GM12878 (cell line): Measurements from ENCODE around the gene LCMT1.

Experiments
- CHD2 ChIP-seq: IDR thresholded peaks from 2 replicates; pipeline ENCODE4 v1.6.1; 2011; ENCODE audit warnings: low read depth, low read length, improper control_type of control experiment, borderline replicate concordance
- CHD4 ChIP-seq: fragments of 200-600 bp; sonication (generic); IDR thresholded peaks from 2 replicates; pipeline ENCODE4 v1.6.1; 2016; ENCODE audit warnings: mild to moderate bottlenecking
- EGR1 ChIP-seq, 2 experiments: IDR thresholded peaks; 1 replicate in 1 of 2; 2 replicates in 1 of 2; pipeline ENCODE4 v1.6.1; 2011 to 2012; ENCODE audit warnings: low read depth in 2 of 2, low read length in 2 of 2, borderline replicate concordance in 1 of 2, mild to moderate bottlenecking in 1 of 2, moderate library complexity in 1 of 2
- FOS ChIP-seq: IDR thresholded peaks from 3 replicates; pipeline ENCODE4 v1.6.1; 2011; ENCODE audit warnings: borderline replicate concordance; ENCODE audit not compliant: insufficient read length; ENCODE audit errors: extremely low read depth
- HDAC2 ChIP-seq: fragments of 200-600 bp; sonication (generic); IDR thresholded peaks from 2 replicates; pipeline ENCODE4 v1.6.1; 2017
- HDAC6 ChIP-seq: fragments of 200-600 bp; sonication (generic); IDR thresholded peaks from one replicate; pipeline ENCODE4 v1.8.0; 2017; ENCODE audit warnings: antibody characterized with exemption; ENCODE audit not compliant: unreplicated experiment
- MXI1 ChIP-seq: fragments of 150-350 bp; IDR thresholded peaks from 2 replicates; pipeline ENCODE4 v1.6.1; 2011; ENCODE audit warnings: low read depth, mild to moderate bottlenecking, inconsistent platforms, low read length, improper control_type of control experiment
- RAD21 ChIP-seq: IDR thresholded peaks from 2 replicates; pipeline ENCODE4 v1.6.1; 2011; ENCODE audit warnings: mild to moderate bottlenecking, low read depth, low read length, moderate library complexity; ENCODE audit not compliant: insufficient read depth
- SP1 ChIP-seq: IDR thresholded peaks from one replicate; pipeline ENCODE4 v1.6.1; 2011; ENCODE audit warnings: low read depth, low read length
- TCF12 ChIP-seq: IDR thresholded peaks from 2 replicates; pipeline ENCODE4 v1.6.1; 2011; ENCODE audit warnings: low read depth, mild to moderate bottlenecking, low read length
- TF ChIP-seq, protein P1 (sequence below), 3 experiments: IDR thresholded peaks in 2 of 3; conservative IDR thresholded peaks in 1 of 3; 2 replicates each; pipeline ENCODE4 v1.5.1; 2011; ENCODE audit warnings: low read depth in 3 of 3, low read length in 3 of 3, mild to moderate bottlenecking in 3 of 3, control low read depth in 2 of 3, moderate library complexity in 2 of 3, inconsistent platforms in 1 of 3, mixed read lengths in 1 of 3; ENCODE audit not compliant: control insufficient read depth in 2 of 3, insufficient read depth in 1 of 3; ENCODE audit errors: extremely low read depth in 1 of 3
- TF ChIP-seq, protein P2 (sequence below): IDR thresholded peaks from 2 replicates; pipeline ENCODE4 v1.6.1; 2012; ENCODE audit warnings: low read depth, low read length, improper control_type of control experiment

DNA sequence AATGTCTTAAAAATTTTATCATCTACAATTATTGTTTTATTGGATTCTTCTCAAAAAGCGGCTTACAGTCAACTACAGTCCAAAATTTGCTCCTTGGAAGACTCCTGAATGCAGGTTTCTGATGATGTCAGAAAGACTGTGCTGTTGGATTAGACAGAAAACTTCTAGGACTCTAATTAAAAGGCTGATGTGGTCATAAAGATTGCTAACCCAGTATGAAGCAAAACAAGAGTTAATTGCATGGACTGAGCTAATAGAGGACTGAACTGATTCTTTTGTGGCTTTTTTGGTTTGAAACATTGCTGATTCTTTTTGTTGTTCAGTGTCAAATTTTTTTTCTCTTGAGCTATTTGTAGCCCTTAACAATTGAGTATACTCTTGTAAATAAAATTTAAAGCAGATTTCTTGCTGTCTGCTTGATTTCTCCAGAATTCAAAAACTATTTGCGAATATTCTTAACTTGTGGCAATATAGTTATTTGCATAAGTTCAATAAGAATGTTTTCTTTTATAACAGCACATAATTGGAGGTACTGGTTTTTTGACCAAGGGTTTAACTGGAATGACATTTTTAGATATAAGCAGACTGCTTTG, 33.1 kb upstream of the LCMT1 start:
- TF ChIP-seq, protein P1, sequence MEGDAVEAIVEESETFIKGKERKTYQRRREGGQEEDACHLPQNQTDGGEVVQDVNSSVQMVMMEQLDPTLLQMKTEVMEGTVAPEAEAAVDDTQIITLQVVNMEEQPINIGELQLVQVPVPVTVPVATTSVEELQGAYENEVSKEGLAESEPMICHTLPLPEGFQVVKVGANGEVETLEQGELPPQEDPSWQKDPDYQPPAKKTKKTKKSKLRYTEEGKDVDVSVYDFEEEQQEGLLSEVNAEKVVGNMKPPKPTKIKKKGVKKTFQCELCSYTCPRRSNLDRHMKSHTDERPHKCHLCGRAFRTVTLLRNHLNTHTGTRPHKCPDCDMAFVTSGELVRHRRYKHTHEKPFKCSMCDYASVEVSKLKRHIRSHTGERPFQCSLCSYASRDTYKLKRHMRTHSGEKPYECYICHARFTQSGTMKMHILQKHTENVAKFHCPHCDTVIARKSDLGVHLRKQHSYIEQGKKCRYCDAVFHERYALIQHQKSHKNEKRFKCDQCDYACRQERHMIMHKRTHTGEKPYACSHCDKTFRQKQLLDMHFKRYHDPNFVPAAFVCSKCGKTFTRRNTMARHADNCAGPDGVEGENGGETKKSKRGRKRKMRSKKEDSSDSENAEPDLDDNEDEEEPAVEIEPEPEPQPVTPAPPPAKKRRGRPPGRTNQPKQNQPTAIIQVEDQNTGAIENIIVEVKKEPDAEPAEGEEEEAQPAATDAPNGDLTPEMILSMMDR (IDR thresholded peaks at IDR 0.05 in 2 of 3, conservative IDR thresholded peaks at IDR 0.05 in 1 of 3; ENCODE audit: control insufficient read depth in 2 of 3, extremely low read depth in 1 of 3, insufficient read depth in 1 of 3, low read depth in 3 of 3, low read length in 3 of 3), result no peak
- no peak for TF ChIP-seq RAD21
- TF ChIP-seq, protein P2, sequence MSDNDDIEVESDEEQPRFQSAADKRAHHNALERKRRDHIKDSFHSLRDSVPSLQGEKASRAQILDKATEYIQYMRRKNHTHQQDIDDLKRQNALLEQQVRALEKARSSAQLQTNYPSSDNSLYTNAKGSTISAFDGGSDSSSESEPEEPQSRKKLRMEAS, result no peak
- TF ChIP-seq CHD4, result no peak
- TF ChIP-seq MXI1, result no peak
- no peak for TF ChIP-seq CHD2
- TF ChIP-seq HDAC2, result no peak
- no peak for TF ChIP-seq TCF12
- TF ChIP-seq SP1, result no peak
- no peak for TF ChIP-seq FOS
- no peak for TF ChIP-seq HDAC6
- no peak for TF ChIP-seq EGR1 (IDR thresholded peaks at IDR 0.05; ENCODE audit: borderline replicate concordance in 1 of 2, low read depth in 2 of 2, low read length in 2 of 2)
